IPS DF 19.7 (cell line): ENCODE data around the gene MSI2.

Experiments used
- DNase-seq: peaks from one replicate; pipeline ENCODE4 v3.0.0-alpha.2; 2013; ENCODE audit warnings: low read depth, low spot score

Gene MSI2

DNA sequence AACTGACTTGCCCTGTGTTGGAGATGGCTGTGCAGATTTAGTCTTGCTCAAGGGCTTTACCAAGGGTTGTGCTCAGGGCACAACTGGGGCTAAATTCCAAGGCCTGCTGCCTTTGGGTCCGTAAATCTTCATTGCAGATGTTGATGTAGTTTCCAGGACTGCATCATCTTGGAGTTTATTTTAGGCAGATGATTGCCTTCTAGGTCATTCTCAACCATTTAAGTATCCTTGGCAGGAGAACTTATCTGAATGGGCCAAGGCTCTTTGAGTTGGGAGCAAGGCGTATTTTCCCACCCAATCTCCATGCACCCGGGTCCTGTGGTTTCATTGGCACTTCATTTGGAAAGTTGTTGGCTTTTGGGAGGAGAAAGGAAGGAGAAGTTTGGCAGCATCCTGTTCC is 200.3 kb downstream of the MSI2 start:
- no peak for DNase-seq

DNA sequence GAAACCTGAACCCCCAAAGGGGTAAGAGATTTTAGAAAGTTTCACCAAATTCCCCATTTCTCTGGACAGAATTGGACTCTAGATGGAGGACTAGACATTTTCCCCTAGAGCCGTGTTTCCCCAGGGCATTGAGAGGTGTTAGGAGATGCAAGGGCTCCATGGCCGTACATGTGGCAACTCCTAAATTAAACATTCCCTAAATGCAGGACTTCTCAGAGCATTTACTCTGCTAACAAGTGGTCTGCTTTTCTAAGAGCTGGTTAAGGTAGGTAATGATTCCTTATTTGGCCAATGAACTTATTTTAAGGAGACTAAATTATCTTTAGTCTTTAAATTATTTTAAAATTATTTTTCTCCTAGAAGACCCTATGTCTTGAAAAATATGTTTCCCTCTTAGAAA is 200.9 kb downstream of the MSI2 start:
- DNase-seq, result no peak

DNA sequence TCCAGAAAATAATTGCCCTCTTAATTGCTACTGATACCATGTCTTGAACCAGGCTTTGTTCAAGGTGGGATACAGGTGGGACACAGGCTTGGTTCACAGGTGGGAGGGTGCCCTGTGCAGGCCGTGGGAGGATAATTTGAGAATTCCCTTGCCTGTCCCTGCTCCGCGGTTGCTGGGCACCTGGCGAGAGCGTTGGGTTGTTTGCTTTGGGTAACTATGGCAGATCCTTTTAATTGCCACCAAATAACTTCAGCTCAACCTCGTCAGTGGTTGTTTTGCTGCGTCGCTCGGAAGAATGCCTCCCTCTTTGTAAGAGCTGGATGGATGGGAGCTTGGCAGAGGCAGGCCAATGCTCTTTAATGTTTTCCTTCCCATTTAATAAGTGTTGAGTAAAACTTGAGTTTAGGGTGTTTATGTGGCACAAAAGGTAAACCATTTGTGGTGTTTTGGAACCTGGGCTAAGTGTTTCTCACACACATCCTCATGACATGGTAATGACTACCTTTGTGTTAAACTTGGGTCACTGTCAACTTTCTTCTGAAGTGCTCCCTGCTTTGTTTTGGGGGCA is 202.5 kb downstream of the MSI2 start:
- DNase-seq, result no peak

DNA sequence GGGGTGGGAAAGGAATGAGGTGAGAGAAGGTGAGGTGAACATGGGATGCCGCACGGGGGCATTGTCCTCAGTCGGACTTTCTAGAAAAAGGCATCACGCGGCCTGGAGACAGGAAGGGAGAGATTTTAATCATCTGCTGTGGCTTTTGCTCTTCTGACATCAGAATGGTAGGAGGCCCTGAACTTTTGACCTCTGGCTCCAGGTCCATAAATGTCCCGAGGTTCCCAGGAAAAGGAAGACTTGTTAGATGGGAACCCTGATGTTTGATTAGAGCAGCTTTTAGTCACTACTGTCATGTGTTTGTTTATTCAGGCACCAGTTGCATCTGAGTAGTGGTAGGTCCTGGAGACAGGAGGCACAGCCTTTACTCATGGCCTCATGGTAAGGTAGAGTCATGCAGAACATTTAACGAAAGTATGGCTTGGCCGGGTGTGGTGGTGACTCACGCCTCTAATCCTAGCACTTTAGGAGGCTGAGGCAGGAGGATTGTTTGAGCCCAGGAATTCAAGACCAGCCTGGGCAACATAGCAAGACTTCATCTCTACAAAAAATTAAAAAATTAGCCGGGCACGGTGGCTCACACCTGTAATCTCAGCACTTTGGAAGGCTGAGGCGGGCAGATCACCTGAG is 203.1 kb downstream of the MSI2 start:
- no peak for DNase-seq

DNA sequence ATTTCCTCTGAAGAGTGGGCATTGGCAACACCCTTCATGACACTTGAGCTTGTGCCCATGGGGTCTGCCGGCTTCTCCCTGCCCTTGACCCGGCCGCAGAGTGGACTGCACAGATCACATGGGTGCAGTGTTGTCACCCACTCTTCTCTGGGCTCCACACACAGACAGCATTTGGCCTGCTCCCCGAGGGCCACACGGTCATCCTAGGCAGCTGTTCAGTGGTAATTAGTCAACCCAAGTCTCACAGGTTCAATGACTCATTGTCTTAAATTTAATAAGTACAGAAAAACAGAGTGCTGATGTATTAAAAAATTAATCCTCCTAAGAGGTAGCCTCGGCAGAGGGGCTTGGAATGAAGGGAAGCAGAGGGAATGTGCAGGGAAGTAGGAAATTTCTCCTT is 204.8 kb downstream of the MSI2 start:
- no peak for DNase-seq

DNA sequence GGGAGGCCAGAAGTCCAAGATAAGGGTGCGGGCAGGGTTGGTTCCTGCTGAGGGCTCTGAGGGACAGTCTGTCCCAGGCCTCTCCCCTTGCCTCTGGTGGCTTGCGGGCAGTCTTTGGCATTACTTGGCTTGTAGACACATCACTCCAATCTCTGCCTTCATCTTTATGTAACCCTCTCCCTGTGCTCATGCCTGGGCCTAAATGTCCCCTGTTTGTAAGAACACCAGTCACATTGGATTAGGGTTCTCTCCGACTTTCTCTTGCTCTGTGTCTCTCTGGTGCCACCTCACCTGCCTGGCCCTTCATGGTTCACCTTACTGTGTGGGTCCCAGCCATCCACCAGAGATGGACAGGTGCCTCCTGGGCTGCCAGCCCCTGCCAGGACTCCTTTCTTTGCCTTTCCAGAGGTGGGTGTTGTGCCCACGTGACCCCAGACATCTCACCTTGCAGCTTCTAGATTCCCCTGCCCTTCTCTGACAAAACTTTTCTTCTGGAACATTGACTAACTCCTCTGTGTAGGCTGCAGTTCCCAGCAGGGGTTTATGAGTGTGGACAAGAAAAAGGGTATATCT is 205.8 kb downstream of the MSI2 start:
- DNase-seq, result no peak

DNA sequence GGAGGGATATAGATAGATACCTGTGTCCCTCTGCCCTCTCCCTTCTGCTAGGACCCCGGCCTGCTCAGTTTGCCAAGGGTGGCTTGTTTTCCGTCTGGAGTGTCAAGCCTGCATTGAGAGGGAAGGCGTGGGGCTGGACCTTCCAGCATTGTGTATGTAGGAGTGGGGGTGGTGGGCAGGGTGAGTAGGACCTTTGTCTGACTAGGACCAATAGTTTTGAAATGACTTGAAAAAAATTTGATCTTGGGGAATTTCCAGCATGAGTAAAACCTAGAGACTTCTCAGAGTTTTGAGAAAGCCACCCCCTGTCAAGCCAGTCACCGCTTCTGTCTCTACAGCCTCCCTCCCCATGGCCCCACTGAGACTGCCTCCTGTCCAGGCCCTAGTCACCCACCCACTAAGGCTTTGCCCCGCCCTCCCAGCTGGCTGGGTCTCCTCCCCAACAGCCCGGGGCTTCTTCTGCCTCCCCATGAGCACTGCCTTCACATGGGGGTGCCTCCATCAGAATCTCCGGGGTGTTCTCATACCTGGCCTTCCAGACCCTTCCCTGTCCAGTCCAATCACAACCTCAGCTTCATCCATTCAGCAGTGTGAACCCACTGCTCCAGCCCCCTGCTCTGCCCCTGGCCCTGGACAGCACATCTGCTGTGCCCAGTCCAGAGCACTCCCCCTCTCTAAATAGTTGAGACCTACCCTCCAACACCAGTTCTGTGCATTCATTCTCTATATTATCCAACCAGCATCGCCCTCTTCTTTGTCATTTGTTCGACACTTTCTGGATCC is 207.0 kb downstream of the MSI2 start:
- DNase-seq, result no peak

DNA sequence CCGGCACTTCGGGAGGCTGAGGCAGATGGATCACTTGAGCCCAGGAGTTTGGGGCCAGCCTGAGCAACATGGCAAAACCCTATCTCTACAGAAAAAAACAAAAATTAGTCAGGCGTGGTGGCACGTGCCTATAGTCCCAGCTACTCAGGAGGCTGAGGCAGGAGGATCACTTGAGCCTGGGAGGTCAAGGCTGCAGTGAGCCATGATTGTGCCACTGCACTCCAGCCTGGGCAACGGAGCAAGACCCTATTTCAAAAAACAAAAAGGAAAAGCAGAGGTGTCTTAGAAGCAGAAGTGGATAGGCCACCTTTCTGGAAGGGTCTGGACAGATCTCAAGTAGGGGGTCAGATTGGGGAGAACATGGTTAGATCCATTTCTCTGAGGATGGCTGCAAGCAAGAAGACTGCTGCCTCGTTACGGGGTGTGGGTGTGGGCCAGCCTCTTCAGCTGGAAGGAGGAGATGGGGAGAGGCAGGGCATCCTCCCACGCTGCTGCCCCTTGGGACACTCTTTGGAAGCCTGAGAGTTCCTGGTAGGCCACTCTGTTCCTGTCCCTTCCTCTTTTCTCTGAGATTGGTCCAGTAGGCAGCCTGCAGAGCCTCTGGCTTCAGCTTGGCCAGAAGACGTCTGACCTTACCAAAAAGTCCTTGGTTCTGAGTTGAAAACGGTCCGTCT is 208.0 kb downstream of the MSI2 start:
- DNase-seq, result no peak

DNA sequence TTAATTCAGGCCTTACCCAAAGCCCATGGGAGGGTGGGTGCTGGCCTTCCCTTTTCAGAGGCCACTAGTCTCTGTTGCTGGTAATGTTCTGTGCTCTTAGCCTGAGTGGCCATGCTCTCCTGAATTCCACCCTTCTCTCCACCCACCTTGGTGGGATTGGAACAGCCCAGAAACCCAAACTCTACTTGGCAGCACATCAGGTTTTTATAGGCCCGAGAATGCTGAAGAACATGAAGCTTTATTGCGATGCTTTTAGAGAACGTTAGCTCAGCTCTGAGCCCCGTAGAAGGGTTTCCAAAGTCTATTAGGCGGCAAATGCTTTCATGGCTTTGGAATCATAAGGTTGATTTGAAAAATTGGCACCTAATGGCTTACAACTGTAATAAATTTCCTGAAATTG is 209.3 kb downstream of the MSI2 start:
- DNase-seq, result no peak

DNA sequence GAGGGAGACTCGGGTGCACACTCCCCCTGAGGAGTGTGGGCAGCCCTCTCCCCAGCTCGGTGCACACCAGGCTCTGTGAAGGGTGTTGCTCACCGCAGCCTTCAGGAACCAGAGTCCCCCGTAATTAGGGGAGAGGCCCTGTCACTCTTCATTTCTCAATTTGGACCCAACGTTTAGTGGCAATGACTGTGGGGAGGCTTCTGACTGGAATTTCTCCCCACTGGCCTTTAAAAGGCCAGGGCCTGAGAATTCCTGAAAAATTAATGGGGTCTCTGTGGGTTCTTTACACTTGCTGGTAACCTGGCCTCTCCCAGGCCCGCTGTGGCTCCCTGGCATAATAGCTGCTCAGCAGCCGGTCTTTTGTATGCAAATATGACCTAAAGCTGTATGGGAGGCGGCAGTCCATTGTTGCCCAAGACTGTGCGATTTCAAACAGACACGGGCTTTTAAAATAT is 209.7 kb downstream of the MSI2 start:
- DNase-seq, result peak; percentile 30

DNA sequence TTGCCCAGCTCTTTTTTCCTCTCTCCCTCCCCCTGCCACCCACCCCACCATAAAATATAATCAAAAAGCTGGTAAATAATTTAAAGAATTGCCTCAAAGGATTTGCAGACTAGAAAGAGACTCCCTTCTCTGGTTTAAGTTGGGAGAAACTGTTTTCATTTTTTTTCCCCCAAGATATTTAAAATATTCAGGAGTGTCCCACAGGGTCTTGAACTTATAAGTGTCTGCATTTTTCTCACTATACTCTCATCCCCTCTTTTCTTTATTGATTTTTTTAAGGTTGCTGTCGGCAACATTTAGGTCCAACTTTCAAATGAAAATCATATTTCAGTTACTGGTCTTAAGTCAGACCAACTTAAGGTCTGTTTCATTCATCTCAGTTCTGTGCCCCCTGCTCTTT is 210.2 kb downstream of the MSI2 start:
- DNase-seq, result no peak

DNA sequence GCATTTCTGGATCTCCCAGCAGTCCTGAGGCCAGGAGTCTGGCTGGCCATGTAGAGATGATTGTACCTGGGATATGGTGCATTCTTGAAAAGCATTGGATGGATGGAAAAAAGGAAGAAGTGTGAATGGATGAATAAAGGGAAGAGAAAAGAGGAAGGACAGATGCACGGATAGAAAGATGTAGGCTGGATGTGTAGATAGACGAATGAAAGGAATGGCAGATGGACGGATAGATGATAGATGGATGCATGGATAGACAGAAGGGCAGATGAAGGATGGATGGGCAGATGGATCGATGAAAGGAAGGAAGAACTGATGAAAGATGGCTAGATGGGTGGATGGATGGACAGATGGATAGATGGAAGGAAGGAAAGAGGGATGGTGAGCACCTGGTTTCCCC is 210.9 kb downstream of the MSI2 start:
- no peak for DNase-seq

DNA sequence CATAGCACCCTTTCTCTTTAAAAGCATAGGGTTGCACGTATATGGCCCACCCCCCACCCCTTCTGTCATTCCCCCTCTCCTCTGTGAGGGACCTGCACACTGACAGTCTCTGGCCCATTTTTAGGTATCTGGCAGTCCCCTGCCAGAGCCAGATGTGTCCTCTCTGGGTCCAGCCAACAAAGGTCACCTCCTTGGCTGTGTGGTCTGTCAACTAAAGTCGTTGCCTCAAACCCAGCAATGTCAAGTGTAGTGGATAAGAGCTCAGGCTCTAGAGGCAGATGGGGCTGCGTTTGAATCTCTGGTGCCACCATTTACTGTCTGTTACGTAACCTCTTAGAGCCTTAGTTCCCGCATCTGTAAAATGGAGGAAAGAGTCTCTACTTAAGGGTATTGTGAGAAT is 211.5 kb downstream of the MSI2 start:
- no peak for DNase-seq

DNA sequence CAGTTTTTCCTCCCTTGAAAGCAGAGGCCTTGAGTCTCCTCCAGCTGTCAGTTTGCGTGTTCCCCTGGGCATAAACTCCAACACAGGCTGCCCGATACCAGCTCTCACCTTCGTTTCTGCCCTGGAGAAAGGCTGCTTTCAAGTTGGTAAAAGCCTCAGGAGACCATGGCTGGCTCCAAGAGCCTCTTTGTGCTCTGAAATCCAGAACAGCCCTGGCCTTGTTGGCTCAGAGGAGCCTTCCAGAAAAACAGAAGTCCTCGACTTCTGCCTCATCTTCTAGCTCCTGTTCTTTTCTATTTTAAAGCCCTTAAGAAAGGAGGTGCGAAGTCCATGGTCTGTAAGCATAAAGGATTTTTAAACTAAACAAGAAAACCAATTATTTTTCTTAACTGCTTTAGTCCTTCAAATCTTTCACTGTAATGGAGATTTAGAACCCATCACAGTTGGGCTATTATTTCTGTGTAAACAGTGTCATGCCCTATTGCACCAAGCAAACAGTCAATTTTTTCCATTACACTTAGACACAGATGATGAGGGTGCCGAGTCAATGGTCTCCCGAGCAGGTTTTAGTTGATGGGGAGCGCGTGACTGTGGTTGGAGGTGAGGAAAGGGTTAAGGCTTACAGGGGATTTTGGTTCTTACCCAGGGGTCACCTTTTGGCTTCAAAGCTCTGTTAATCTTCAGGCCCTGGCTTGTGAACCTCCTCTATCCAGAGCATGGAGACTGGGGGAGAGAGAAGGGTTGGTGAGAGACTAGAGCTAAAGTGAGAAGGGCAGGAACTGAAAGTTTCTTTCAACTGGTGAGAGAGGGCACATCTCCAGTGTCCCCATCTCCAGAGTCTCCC is 212.8 kb downstream of the MSI2 start:
- DNase-seq, result no peak

DNA sequence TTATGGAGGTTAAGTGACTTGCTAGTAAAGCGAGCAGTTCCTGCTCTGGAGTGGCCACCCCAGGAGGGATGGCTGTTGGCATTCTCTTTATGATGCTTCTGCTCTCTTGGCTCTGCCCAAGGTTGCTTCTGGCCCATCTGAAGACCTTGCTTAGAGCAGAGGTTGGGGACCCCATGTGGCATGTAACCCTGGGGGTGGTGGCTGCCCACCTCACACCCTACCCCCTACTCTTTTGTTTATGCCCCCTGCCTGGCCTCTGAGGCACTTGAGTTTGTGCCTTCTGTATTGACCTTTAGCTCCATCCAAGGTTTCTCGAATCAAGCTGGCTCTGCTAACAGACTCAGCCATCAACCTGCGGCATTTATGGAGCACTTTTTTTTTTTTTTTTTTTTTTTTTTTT is 214.6 kb downstream of the MSI2 start:
- DNase-seq, result no peak

DNA sequence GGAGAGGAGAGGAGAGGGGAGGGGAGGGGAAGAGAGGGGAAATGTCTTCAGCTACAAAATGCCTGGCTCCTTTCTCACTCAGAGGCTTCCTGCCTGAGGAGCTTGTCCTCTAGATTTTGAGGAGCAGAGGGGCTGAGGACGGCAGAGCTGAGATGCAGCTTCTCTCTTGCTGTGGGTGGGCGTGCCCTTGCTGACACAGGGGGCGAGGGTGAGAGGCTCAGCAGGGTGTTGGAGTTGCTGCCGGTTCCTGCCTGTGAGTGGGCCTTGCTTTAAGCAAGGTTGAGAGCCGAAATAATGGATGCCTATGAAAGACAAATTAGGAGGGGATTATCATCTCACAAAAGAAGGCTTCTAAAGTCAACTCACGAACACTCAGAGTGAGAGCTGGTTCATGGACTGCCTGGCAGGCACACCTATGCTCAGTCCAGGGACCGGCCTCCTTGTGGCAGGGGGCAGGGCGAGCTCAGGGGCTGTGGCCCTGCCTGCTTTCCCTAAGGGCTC is 215.6 kb downstream of the MSI2 start:
- DNase-seq, result no peak

DNA sequence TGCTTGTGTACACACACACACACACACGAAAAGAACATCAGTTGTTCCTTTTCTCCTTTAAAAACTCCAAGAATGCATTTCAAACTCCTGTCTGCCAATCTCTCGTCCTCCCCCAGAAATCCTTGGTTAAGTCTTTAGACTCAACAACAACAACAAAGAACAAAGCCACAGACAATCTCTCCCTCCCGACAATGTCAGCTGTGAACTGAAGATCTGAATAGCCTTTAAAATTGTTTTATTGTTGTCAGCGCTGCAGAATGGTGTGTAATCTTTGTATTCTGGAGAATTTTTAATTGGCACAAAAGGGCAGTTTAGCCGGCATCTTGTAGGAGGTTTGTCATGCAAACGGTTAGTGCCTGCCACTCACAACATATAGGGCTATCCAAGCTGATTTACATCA is 219.5 kb downstream of the MSI2 start:
- DNase-seq, result no peak

DNA sequence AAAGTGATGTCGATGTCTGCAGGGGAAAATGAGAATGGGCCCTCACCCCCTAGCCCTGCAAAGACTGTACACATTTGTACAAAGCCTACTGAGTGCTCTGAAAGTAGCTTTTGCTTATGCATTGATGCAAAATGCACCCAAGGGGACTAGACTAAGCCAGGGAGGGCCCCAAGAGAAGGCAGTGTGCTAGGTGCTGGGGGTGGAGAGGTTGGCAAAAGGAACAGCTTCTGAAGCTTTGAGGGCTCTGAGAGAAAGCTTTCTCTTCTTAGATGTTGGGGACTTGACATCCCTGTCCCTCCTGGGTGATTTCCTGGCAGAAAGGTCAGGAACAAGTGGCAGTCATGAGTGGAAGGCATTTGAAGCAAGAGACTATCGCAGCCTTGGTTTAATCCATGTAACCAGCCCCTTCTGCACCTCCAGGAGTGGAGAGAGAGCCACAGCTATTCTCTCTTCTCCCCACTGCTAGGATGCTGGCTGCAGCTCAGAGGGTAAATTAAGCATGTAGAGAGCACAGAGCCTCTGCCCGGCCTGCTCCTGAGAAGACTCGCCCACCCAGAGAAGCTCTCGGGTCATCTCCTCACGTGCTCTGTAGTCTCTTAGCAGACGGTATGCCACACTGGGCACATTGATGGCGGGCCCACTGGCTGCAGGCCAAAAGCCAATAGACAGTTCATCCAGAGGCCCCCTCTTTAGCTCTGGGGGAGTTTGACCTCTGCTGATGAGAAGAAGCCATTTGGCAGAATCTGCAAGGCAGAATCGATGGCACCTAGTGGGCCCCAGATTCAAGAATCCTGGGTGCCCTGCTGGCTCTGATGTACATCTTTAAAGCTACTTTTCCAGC is 221.4 kb downstream of the MSI2 start:
- no peak for DNase-seq

DNA sequence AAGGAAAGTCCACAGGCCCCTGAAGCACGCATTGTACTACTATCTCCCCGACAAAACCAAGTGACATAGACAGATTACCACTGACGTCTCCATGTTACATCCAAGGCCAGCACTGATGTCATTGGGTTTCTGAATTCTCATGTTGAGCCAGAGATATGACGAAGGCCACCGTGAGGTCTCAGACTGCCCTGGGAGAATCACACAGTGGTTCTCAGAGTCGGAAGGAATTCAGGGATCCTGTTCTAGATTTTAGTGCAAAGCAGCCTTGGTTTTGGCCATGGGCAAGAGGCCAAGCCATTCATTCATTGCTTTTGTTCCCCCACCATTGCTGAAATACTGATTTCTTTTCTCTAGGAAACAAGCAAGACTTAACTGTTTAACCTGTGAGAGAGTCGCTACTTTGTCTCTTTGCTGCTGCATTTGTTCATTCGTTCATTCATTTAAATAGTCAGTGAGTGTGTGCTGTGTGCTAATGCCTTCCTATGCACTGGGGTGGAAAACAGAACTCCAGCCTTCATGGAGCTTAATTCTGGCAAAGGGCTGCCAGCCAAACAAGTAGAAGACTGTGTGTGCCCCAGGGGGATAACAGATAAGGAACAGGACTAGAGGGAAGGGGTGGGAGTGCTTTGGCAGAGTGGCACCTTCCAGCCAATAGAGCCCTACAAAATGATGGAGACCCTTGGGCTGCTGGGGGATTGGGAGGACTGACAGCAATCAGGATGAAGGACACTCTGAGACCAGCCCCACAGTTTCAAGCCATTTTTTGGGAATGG is 222.3 kb downstream of the MSI2 start:
- DNase-seq, result no peak
